ENCODE results near the gene ARHGEF28. TPM values are rescaled to one million over a fixed set of nuclear protein-coding genes. Genes with fewer than 3 reads are reported as not detected.

Gene ARHGEF28
- total and polyA plus RNA-seq, 2 of the 13 experiments (the other 11 are each of a cell fraction or from before 2014, with no cell fraction given), result 17.4 to 34.1 TPM

DNA sequence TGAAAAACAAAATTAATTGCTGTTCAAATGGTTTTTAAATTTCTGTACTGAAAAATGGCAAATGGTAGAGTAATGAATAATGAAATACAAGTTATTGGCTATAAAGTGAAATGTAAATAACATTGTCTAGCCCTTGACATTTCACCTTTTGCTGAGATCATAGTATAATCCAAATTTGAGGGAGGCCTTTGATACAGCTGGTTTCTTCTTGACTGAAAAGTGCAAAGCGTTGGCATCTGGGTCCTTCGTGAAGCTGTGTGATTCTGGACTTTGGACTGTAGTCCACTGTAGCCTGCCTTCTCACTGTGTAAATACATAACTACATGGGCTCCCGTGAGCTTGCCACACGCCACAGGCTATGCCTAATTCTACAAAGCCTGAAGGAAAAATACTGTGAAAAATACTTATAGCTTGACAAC lies 52.3 kb downstream of the ARHGEF28 start (continued):
- no peak for TF ChIP-seq ZNF878 (CRISPR knock-in tag; IDR thresholded peaks at IDR 0.05)
- TF ChIP-seq, protein P1, sequence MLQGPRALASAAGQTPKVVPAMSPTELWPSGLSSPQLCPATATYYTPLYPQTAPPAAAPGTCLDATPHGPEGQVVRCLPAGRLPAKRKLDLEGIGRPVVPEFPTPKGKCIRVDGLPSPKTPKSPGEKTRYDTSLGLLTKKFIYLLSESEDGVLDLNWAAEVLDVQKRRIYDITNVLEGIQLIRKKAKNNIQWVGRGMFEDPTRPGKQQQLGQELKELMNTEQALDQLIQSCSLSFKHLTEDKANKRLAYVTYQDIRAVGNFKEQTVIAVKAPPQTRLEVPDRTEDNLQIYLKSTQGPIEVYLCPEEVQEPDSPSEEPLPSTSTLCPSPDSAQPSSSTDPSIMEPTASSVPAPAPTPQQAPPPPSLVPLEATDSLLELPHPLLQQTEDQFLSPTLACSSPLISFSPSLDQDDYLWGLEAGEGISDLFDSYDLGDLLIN (CRISPR knock-in tag; IDR thresholded peaks at IDR 0.05; ENCODE audit: borderline replicate concordance), result no peak
- 0 out of 2 replicates have a peak, but pooled peaks have one; percentile 29 for TF ChIP-seq SIX4 (CRISPR knock-in tag; IDR thresholded peaks at IDR 0.05)
- TF ChIP-seq, protein P2, sequence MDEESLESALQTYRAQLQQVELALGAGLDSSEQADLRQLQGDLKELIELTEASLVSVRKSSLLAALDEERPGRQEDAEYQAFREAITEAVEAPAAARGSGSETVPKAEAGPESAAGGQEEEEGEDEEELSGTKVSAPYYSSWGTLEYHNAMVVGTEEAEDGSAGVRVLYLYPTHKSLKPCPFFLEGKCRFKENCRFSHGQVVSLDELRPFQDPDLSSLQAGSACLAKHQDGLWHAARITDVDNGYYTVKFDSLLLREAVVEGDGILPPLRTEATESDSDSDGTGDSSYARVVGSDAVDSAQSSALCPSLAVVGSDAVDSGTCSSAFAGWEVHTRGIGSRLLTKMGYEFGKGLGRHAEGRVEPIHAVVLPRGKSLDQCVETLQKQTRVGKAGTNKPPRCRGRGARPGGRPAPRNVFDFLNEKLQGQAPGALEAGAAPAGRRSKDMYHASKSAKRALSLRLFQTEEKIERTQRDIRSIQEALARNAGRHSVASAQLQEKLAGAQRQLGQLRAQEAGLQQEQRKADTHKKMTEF (CRISPR knock-in tag; IDR thresholded peaks at IDR 0.05), result peak; percentile 81
- peak; percentile 93 for TF ChIP-seq GATAD2A (CRISPR knock-in tag; IDR thresholded peaks at IDR 0.05)
- TF ChIP-seq CREM (IDR thresholded peaks at IDR 0.05), result peak; percentile 59
- no peak for TF ChIP-seq CREM (CRISPR knock-in tag; IDR thresholded peaks at IDR 0.05)
- TF ChIP-seq, protein P3, sequence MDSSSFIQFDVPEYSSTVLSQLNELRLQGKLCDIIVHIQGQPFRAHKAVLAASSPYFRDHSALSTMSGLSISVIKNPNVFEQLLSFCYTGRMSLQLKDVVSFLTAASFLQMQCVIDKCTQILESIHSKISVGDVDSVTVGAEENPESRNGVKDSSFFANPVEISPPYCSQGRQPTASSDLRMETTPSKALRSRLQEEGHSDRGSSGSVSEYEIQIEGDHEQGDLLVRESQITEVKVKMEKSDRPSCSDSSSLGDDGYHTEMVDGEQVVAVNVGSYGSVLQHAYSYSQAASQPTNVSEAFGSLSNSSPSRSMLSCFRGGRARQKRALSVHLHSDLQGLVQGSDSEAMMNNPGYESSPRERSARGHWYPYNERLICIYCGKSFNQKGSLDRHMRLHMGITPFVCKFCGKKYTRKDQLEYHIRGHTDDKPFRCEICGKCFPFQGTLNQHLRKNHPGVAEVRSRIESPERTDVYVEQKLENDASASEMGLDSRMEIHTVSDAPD (CRISPR knock-in tag; IDR thresholded peaks at IDR 0.05), result no peak
- no peak for TF ChIP-seq PRPF4 (IDR thresholded peaks at IDR 0.05; ENCODE audit: low read depth, low read length, poor library complexity, severe bottlenecking)
- peak; percentile 69 for TF ChIP-seq MIER3 (CRISPR knock-in tag; IDR thresholded peaks at IDR 0.05; ENCODE audit: borderline replicate concordance)
- TF ChIP-seq, protein P4, sequence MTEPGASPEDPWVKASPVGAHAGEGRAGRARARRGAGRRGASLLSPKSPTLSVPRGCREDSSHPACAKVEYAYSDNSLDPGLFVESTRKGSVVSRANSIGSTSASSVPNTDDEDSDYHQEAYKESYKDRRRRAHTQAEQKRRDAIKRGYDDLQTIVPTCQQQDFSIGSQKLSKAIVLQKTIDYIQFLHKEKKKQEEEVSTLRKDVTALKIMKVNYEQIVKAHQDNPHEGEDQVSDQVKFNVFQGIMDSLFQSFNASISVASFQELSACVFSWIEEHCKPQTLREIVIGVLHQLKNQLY (CRISPR knock-in tag; IDR thresholded peaks at IDR 0.05), result peak; percentile 59; the same call in 1 of the 2 replicates
- no peak for TF ChIP-seq ZC3H13 (CRISPR knock-in tag; IDR thresholded peaks at IDR 0.05)
- no peak for TF ChIP-seq ZNF441 (CRISPR knock-in tag; IDR thresholded peaks at IDR 0.05; ENCODE audit: borderline replicate concordance)
- TF ChIP-seq MXD4 (CRISPR knock-in tag; IDR thresholded peaks at IDR 0.05), result no peak; the same call in 1 of the 2 replicates
- peak; percentile 70; the same call in 1 of the 2 replicates for TF ChIP-seq ESRRA (CRISPR knock-in tag; IDR thresholded peaks at IDR 0.05; ENCODE audit: low read depth)
- no peak for TF ChIP-seq ZNF567 (CRISPR knock-in tag; IDR thresholded peaks at IDR 0.05; ENCODE audit: borderline replicate concordance)
- TF ChIP-seq ZNF660 (CRISPR knock-in tag; IDR thresholded peaks at IDR 0.05; ENCODE audit: borderline replicate concordance, low read depth), result no peak
- peak; percentile 63 for TF ChIP-seq ZMYM3 (CRISPR knock-in tag; IDR thresholded peaks at IDR 0.05)
- TF ChIP-seq FOXK1 (CRISPR knock-in tag; IDR thresholded peaks at IDR 0.05; ENCODE audit: borderline replicate concordance, low read depth), result peak; percentile 60; the same call in 1 of the 2 replicates
- no peak for TF ChIP-seq ZNF775 (CRISPR knock-in tag; IDR thresholded peaks at IDR 0.05; ENCODE audit: borderline replicate concordance)
- no peak for TF ChIP-seq ZNF850 (CRISPR knock-in tag; conservative IDR thresholded peaks at IDR 0.05)
- TF ChIP-seq ARID2 (CRISPR knock-in tag; IDR thresholded peaks at IDR 0.05; ENCODE audit: borderline replicate concordance), result peak; percentile 44; the same call in 1 of the 2 replicates
- TF ChIP-seq FOXP1 (IDR thresholded peaks at IDR 0.05), result no peak
- TF ChIP-seq FOXP1 (CRISPR knock-in tag; IDR thresholded peaks at IDR 0.05), result peak; percentile 69
- peak; percentile 40; the same call in 1 of the 2 replicates for TF ChIP-seq POLR2G (IDR thresholded peaks at IDR 0.05; ENCODE audit: low read depth, low read length)
- TF ChIP-seq, protein P5, sequence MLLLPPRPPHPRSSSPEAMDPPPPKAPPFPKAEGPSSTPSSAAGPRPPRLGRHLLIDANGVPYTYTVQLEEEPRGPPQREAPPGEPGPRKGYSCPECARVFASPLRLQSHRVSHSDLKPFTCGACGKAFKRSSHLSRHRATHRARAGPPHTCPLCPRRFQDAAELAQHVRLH (CRISPR knock-in tag; IDR thresholded peaks at IDR 0.05; ENCODE audit: borderline replicate concordance, low read depth), result peak; percentile 79; the same call in 1 of the 2 replicates
- TF ChIP-seq ZFP37 (CRISPR knock-in tag; IDR thresholded peaks at IDR 0.05; ENCODE audit: borderline replicate concordance), result no peak
